ENCODE measurements around the gene MAMLD1.

The MAMLD1 gene

GRCh38 chrX:150347471-150347870 is 15.6 kb upstream of the MAMLD1 start:
- Histone ChIP-seq H3K9me3 (ENCODE audit: control insufficient read depth, insufficient read depth, low read depth, low read length) (no peaks in the 10 kb centered on the region), H3K27ac (ENCODE audit: extremely low read depth, low read depth, low read length) (no peak overlapping the region), H3K4me1 (ENCODE audit: control insufficient read depth, insufficient read depth, low read length) (no peaks in the 10 kb centered on the region), H3K4me3 (ENCODE audit: low read depth, low read length) (no peak overlapping the region), H3K36me3 (ENCODE audit: control insufficient read depth in 2 of 2, insufficient read depth in 1 of 2, low read length in 2 of 2) (no peaks in the 10 kb centered on the region)
- ChIA-PET CTCF (interaction anchor here (0.6 kb wide), 1 partner anchor 368 kb away, joined by 3 read pairs; no protein-coding TSS in a partner anchor), POLR2A (interaction anchor here (1.1 kb wide), 1 partner anchor 16 kb away, joined by 4 read pairs; the partner anchor contains the start of gene MAMLD1)
- TF ChIP-seq ZNF654 (tag by site-specific recombination; IDR thresholded peaks at IDR 0.05; ENCODE audit: low read depth) (no peak), ZFP3 (tag by site-specific recombination; IDR thresholded peaks at IDR 0.05; ENCODE audit: low read depth) (no peak), TRIM28 (IDR thresholded peaks at IDR 0.05; ENCODE audit: borderline replicate concordance, low read length) (no peak), ZNF768 (tag by site-specific recombination; IDR thresholded peaks at IDR 0.05) (no peak), ZNF174 (tag by site-specific recombination; IDR thresholded peaks at IDR 0.05) (no peak), ZSCAN23 (tag by site-specific recombination; IDR thresholded peaks at IDR 0.05) (no peak), ZNF132 (tag by site-specific recombination; IDR thresholded peaks at IDR 0.05; ENCODE audit: borderline replicate concordance) (no peak), ZNF391 (tag by site-specific recombination; IDR thresholded peaks at IDR 0.05; ENCODE audit: borderline replicate concordance, low read depth) (no peak)

- ChIA-PET CTCF (interaction anchor here (0.8 to 1.1 kb wide), 2 partner anchors 147 to 1573 kb away, joined by 3 read pairs; no protein-coding TSS in a partner anchor), POLR2A (interaction anchor here (1.1 kb wide), 1 partner anchor 16 kb away, joined by 4 read pairs; no protein-coding TSS in a partner anchor)
- no peak overlapping the region for H3K27ac ChIP-seq (ENCODE audit: extremely low read depth, low read depth, low read length)
- H3K4me3 ChIP-seq (ENCODE audit: low read depth, low read length): no peak overlapping the region
- H3K9me3 ChIP-seq (ENCODE audit: control insufficient read depth, insufficient read depth, low read depth, low read length): no peaks in the 10 kb centered on the region
- no peaks in the 10 kb centered on the region for H3K4me1 ChIP-seq (ENCODE audit: control insufficient read depth, insufficient read depth, low read length)
- H3K36me3 ChIP-seq (ENCODE audit: control insufficient read depth in 2 of 2, insufficient read depth in 1 of 2, low read length in 2 of 2): no peaks in the 10 kb centered on the region
- TF ChIP-seq ZIC2 (tag by site-specific recombination; IDR thresholded peaks at IDR 0.05) (no peak), ZNF692 (tag by site-specific recombination; IDR thresholded peaks at IDR 0.05) (no peak), GLIS1 (tag by site-specific recombination; IDR thresholded peaks at IDR 0.05) (peak; percentile 23; the same call in 1 of the 2 replicates), ZNF621 (tag by site-specific recombination; IDR thresholded peaks at IDR 0.05) (no peak)
These were observed 14.8 kb upstream of the MAMLD1 start for GRCh38 chrX:150348365-150348764.

GRCh38 chrX:150352114-150352513 is 11.0 kb upstream of the MAMLD1 start:
- TF ChIP-seq ZNF16 (tag by site-specific recombination; IDR thresholded peaks at IDR 0.05; ENCODE audit: low read depth) (no peak), ZNF530 (tag by site-specific recombination; IDR thresholded peaks at IDR 0.05; ENCODE audit: low read depth) (no peak), TCF7L2 (IDR thresholded peaks at IDR 0.05; ENCODE audit: borderline replicate concordance, low read depth, low read length) (no peak), ZNF544 (tag by site-specific recombination; IDR thresholded peaks at IDR 0.05) (no peak)
- Histone ChIP-seq H3K36me3 (ENCODE audit: control insufficient read depth in 2 of 2, insufficient read depth in 1 of 2, low read length in 2 of 2) (no peaks in the 10 kb centered on the region), H3K27ac (ENCODE audit: extremely low read depth, low read depth, low read length) (no peak overlapping the region), H3K4me1 (ENCODE audit: control insufficient read depth, insufficient read depth, low read length) (no peaks in the 10 kb centered on the region), H3K4me3 (ENCODE audit: low read depth, low read length) (no peak overlapping the region), H3K9me3 (ENCODE audit: control insufficient read depth, insufficient read depth, low read depth, low read length) (no peaks in the 10 kb centered on the region)
- ChIA-PET POLR2A (no interaction called here), CTCF (no interaction called here)

GRCh38 chrX:150352581-150352980 is 10.5 kb upstream of the MAMLD1 start:
- ChIA-PET CTCF (no interaction called here), POLR2A (no interaction called here)
- Histone ChIP-seq H3K4me1 (ENCODE audit: control insufficient read depth, insufficient read depth, low read length) (no peaks in the 10 kb centered on the region), H3K27ac (ENCODE audit: extremely low read depth, low read depth, low read length) (no peak overlapping the region), H3K4me3 (ENCODE audit: low read depth, low read length) (no peak overlapping the region), H3K9me3 (ENCODE audit: control insufficient read depth, insufficient read depth, low read depth, low read length) (no peaks in the 10 kb centered on the region), H3K36me3 (ENCODE audit: control insufficient read depth in 2 of 2, insufficient read depth in 1 of 2, low read length in 2 of 2) (no peaks in the 10 kb centered on the region)
- TF ChIP-seq ZBTB26 (tag by site-specific recombination; optimal IDR thresholded peaks at IDR 0.05): no peak
- no peak for TF ChIP-seq ZNF292 (tag by site-specific recombination; IDR thresholded peaks at IDR 0.05; ENCODE audit: borderline replicate concordance, low read depth)
- no peak for TF ChIP-seq HOXC10 (CRISPR knock-in tag; IDR thresholded peaks at IDR 0.05)
- no peak for TF ChIP-seq ZFP69B (tag by site-specific recombination; IDR thresholded peaks at IDR 0.05)
- TF ChIP-seq ZNF792 (tag by site-specific recombination; IDR thresholded peaks at IDR 0.05): no peak
- TF ChIP-seq ZNF266 (tag by site-specific recombination; IDR thresholded peaks at IDR 0.05; ENCODE audit: low read depth): no peak
- no peak for TF ChIP-seq ZNF692 (tag by site-specific recombination; IDR thresholded peaks at IDR 0.05)
- no peak for TF ChIP-seq ZNF174 (tag by site-specific recombination; IDR thresholded peaks at IDR 0.05)
- TF ChIP-seq ZNF776 (tag by site-specific recombination; IDR thresholded peaks at IDR 0.05; ENCODE audit: borderline replicate concordance): no peak
- no peak for TF ChIP-seq ZNF341 (tag by site-specific recombination; IDR thresholded peaks at IDR 0.05; ENCODE audit: low read depth)
- TF ChIP-seq SETDB1 (IDR thresholded peaks at IDR 0.05; ENCODE audit: insufficient read length, low read length): no peak
- TF ChIP-seq ZNF473 (tag by site-specific recombination; IDR thresholded peaks at IDR 0.05): no peak
- TF ChIP-seq ZNF335 (tag by site-specific recombination; conservative IDR thresholded peaks at IDR 0.05): no peak

Data from HEK293 (cell line).